HG03097 (cell line): ENCODE measurements around the gene OR6K6.

Experiments
- ATAC-seq: cut with Tn5 transposase; IDR thresholded peaks from one replicate; pipeline ENCODE4 v1.9.1; 2021; ENCODE audit not compliant: unreplicated experiment, low FRiP score

The OR6K6 gene, protein sequence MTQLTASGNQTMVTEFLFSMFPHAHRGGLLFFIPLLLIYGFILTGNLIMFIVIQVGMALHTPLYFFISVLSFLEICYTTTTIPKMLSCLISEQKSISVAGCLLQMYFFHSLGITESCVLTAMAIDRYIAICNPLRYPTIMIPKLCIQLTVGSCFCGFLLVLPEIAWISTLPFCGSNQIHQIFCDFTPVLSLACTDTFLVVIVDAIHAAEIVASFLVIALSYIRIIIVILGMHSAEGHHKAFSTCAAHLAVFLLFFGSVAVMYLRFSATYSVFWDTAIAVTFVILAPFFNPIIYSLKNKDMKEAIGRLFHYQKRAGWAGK

DNA sequence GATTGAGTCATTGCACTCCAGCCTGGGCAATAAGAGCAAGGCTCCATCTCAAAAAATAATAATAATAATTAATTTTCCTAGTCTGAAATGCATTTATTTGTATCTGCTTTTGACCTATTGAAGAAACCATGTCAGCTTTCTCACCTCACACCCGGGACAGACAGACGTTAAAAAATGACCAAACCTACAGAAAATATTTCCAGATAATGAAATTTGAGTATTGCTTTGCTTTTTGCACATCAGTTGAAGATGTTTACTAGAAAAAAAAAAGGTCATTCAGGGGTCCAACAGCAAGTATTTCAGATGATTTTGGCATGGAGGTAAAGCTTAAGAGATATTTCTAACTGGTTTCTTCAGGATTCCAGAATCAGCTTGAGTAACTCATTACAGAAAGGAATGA, at the start of gene OR6K6:
OR6K6 (plus strand) TSS at position 301 of the 400 bp plus-strand sequence. CDS start 168 bp downstream, outside the sequence.
- no peak for ATAC-seq

DNA sequence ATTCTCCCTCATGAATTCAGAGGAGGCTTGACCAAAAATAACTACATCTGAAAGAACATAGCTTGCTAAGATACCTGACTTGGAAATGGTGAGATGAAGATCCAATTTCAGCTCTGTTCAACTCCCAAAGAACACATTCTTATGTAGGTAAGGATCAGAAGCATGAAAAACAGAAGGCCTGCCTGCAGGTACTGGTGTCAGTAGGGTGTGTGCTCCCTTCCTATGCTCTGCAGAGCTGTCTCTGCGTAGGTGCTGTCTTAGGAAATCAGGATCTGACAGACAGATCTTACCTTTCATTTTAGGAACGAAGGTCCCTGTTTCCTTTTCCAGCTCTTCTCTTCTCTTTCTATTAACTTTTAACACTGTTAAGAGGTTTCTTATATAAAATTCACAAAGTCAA, 48.4 kb upstream of the OR6K6 start:
- ATAC-seq: no peak

DNA sequence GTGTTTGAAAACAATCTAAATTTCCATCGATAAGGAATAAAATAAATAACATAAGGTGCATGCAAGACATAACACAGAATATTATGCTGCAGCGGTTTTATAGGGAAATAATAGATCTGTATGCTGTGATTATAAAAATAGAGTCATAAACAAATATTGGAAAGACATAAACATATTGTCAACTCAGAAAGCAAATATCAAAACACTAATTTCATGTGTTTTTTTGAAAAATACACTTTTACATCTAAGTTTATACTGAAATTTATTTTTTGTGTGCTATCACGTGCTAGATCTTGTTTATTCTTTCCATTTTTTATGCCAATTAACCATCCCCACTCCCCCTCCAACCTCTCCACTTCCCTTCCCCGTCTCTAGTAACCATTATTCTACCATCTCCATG, 43.4 kb upstream of the OR6K6 start:
- no peak for ATAC-seq

DNA sequence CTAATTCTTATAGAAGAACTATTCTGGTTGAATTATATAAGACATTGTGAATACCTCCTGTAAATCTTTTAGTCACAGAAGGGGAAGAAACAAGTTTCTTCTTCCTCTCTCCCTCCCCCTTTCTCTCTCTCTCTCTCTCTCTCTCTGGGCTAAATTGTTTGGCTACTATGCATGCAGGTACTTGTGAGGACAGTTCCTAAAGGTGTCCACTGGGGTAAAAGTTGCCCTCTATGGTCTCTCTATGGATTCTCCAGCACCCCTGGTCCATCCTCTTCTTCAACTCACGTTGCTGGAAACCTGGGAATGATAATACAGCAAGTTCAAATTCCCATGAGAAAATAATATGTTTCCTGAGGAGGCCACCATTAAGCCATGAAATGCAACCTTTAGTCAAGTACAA, 39.8 kb upstream of the OR6K6 start:
- ATAC-seq: no peak

DNA sequence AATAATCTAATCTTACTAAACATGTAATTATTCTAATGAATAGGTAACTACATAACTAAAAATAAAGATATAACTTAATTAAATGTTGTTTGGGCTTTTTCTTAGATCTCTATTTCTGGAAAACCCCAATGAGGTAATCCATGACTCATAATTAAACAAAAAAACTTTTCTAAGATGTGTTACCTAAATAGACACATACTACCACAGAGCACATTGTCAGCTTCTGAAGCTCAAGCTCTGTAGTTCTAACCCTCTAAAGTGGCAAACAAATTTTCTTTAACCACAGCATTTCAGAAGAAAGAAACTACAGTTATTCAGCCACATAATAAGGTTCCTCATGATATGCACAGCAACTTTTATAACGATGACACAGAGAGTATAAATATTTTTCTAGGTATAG, 38.2 kb upstream of the OR6K6 start:
- no peak for ATAC-seq

DNA sequence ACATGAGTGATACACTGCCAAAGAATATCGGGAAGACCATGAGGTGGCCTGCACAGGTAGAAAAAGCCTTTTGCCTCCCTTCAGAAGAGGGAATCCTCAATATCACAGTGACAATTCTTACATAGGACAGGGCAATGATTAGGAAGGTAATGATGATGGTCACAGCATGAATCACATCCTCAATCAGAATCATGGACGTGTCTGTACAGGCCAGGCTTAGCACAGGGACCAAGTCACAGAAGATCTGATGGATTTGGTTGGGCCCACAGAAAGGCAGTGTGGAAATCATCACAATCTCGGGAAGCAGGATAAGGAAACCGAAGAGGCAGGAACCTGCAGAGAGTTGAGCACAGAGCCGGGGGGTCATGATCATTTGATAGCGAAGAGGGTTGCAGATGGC, 37.2 kb upstream of the OR6K6 start:
- no peak for ATAC-seq

DNA sequence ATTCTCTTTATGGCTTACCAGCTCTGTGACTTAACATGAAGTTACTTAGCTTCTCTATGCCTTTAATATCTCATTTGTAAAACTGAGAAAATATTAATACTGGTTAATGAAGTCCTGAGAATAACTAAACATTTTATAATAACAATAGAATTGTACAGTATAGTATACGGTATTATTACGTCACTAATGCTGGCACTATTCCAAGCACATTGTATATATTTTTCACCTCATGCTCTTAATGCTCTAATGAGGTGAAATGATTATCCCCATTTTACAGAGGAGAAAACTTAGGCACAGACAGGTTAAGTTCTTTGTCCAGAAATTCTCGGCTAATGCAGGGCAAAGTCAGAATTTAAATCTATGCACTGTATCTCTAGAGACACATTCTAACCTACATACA, 34.9 kb upstream of the OR6K6 start:
- ATAC-seq: no peak

DNA sequence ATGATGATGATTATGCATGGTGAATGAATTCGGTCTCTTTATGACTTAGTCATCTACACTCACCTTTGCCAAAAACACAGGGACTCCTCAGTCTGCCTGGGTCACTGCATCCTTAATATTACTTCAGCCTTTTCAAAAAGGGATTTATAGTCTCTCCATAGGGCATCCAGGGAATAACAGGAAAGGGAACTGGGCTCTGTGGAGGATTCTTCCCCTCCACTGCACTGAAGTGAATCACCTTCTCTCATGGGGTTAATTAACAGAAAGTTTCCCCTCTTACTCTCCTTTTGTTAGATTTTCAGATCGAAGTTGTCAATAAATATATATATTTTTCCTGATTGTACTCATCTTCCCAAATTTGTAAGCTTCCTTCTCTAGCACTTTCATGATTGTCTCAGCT, 33.9 kb upstream of the OR6K6 start, which contains the start of gene OR6K3:
OR6K3 (minus strand) TSS at position 101 of the 400 bp plus-strand sequence. CDS start 2,605 bp downstream, outside the sequence.
- no peak for ATAC-seq

DNA sequence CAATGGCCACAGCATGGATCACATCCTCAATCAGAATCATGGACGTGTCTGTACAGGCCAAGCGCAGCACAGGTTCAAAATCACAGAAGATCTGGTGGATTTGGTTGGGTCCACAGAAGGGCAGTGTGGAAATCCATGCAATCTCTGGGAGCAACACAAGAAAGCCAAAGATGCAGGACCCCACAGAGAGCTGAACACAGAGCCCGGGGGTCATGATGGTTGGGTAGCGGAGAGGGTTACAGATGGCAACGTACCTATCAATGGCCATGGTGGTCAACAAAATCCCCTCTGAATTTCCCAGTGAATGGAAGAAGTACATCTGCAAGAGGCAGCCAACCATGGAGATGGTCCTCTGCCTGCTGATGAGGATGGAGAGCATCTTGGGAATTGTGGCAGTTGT, 30.1 kb upstream of the OR6K6 start:
- ATAC-seq: no peak

DNA sequence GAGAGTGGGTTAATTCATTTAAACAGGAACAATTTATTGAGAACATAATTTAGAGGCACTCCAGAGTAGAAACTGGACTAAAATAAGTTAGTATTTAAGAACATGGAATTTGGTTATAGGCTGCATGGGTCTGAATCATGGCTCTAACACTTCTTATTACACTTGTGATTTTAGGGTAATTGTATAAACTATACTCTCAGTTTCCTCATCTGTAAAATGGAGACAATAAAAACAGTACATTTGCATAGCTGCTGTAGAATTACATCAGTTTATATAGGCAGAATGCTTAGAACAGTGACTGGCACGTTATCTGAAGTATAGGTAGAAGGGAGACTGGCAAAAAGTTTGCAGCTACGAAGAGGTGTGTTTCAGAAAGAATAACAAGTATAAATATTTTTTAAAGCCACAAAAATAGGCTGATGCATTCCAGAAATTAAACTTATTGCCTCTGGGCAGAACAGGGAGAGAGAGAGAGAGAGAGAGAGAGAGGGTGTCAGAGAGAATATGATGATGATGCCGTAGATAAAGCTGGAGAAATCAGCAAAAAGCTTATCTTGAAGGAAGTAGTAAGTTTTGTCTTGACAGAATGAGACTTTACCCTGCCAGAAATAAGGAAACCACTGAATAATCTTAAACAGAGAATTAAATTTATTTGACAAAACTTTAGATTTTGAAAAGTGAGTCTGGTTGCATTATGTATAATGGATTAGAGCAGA, 25.9 kb upstream of the OR6K6 start:
- no peak for ATAC-seq

DNA sequence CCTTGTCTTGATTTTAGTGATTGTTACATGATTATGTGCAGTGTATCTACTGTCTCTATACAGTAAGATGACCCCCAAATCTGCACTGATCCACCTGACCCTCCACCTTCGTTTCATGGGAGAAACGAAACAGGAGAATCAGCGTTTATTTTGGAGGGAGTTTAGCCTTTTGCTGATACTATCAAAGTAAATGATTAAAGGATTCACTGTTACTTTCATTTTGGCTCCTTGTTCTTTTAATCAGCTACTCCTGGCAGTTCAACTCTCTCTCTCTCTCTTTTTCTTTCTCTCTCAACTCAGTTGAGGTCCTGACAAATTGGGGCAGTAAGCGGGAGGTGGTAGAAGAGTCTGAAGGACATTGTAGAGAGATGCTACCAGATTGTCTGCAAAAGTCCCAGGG, 24.1 kb upstream of the OR6K6 start:
- no peak for ATAC-seq

DNA sequence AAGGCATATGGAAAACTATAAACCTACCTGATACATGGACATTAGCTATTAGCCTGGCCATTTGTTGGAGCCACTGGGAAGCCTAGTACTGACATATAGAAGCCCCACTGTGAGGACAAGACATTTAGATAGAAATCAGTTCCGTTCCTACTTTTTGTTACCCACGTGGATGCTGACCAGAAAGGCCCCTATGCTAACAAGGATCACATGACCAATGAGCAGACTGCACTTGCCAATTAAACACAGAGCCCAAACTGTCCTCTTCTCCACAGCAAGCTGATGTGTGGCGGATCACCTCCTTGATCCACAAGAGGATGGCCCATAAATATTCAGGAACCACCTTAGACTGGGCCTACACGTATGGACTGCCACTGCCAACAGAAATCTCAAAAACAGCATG, 22.8 kb upstream of the OR6K6 start:
- ATAC-seq: no peak

DNA sequence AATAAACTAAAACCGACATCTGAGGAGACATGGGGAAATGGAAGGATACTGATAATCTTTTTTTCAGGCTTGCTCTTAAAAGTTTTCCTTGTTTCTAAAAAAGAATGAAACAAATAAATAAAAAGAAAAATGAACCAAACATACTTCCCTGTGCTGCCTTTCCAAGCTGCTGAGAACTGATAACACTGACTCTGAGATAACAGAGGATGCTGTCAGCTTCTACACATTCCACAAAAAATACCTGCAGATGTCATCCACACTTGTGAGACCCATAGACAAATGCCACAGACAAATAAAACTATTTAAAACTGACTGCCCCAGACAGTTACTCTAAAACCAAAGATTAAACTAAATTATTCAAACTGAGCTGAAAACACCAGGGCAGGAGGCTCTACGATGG, 22.0 kb upstream of the OR6K6 start:
- no peak for ATAC-seq

DNA sequence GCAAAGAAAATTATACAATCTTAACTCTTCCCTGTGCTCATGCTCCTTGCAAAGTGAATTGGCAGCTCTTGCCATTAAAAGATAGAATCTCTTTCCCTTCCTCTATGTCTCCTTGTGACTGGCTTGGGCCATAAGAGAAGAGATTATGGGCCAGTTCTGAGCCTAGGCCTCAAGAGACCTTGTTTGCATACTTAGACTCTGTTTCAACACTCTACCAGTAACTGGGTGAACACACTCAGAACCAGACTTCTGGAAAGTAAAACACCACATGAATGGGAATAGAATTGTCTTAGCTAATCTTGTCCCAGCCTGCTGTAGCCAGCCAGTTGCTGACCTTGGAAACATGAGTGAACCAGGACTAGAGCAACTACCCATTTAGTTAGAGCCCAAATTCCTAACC, 18.7 kb upstream of the OR6K6 start:
- no peak for ATAC-seq

DNA sequence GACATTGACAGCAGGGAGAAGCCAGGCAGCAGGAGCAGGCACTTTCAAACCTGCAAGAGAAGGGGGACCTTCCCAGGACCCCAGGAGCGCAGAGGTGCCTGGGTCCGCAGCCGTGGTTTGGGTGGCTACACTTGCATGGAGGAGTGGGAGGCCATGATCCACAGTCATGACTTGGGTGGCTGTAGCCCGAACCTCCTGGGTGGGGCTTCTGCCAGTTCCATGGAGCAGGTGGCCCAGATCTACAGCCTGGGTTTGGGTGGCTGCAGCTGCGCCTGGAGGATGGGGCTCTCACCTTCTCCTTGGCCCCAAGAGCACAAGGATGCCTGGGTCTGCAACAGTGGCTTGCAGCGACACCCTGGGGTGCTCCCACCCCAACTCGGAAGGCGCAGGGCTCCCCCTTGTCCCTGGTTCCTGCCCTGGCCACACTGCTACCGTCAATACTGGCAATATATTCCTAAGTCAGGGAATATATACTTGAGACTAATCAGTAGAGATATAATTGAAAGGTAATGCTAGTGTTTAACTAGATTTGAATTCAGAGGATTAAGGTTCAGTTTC, 2.3 kb upstream of the OR6K6 start:
- ATAC-seq: no peak

DNA sequence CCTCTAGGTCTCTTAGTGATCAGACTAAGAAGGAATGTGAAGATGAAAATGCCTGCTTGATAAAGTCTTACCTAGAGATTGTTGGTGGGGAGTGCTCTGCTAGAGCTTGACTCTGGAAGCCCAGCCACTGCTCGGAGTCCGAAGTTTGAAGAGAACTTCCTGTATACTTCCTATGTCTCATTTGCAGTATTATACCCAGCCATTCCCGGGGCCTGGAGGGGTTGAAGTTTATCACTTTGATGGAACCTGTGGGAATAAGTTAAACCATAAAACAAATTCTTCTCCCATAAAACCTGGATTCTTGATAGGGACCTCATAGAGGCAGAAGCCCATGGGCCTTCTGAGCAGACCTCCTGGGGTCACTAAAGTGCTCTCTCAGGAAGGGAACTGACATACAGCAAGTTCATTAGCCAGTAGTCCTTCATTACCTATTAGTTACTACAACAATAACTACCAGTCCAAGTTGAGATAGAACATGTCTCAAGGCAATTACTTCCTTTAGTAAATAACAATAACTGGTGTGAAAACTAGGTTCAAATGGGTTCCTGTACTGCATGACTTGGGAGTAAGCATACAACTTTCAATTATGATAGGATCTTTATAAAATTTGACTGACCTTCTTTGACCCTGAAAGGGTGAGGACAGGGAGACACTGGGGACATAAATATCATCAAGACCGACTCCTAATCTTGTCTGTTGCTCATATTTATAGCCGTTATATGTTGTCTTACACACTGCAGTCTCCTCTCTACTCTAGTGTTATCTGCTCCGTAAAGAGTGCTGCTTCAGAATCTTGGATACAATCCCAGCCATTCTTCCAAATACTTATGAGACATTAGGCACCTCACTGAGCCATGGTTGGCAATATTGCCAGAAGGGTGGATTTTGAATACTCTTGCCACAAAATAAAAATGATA, 17.7 kb downstream of the OR6K6 start, which contains the start of gene OR6N1:
OR6N1 (minus strand) TSS at position 246 of the 917 bp plus-strand sequence. CDS start 5,513 bp downstream, outside the sequence.
- no peak for ATAC-seq

DNA sequence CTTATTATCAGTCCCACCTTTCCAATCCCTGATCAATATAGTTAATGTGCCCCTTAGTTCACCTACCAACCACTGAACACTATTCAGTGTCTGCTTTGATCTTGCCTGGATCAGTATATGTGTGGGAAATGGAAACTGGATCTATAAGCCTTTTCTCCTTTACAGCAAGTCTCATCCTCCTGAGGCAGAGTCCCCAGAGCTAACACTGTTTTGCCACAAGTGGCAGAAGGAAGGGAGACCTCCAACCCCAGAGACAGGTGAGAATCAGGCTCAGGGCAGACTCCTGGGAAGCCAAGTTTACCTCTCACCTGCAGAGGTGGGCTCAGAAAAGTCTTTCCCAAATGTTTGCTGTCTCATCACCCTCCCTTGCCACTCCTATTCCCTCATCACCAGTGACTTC, 26.6 kb downstream of the OR6K6 start, which contains the start of gene OR6N2:
OR6N2 (minus strand) TSS at position 101 of the 400 bp plus-strand sequence. CDS start 3,569 bp downstream, outside the sequence.
- no peak for ATAC-seq

DNA sequence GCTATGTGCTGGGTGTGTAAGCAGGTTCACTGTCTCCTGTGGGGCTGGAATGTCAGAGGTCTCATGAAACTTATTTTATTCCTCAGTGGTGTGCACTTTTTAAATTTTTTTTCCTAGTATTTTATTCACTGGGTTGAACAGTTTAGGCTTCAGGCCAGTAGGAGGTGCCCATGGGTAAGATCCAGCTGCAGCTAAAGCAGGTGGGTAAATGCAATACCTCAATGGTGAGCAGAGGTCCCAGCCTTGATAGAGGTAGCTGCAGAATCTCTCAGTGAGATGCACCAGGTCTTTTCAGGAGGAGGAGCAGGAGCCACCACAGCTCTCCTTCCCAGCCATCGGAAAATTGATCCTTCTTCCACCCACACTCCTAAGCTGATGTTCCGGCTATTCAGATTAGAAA, 39.1 kb downstream of the OR6K6 start:
- ATAC-seq: no peak

DNA sequence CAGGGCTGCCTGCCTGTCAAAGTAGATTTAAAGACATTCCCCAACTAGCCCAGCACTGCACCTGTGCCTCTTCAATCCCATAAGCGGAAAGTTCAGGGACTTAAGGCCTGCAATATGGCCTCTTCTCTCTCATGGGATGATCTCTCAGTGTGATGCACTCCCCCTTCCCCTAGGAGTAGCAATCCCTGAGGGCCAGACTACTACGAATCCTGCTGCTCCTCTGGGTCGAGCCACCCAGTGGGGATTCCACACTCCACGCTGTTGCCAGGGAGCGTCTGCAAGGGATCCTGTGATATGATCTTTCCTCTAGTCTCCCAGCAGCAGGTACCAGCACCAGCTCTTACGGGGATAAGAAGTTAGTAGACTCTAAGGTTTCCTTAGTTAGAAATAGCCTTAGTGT, 39.7 kb downstream of the OR6K6 start:
- ATAC-seq: no peak

DNA sequence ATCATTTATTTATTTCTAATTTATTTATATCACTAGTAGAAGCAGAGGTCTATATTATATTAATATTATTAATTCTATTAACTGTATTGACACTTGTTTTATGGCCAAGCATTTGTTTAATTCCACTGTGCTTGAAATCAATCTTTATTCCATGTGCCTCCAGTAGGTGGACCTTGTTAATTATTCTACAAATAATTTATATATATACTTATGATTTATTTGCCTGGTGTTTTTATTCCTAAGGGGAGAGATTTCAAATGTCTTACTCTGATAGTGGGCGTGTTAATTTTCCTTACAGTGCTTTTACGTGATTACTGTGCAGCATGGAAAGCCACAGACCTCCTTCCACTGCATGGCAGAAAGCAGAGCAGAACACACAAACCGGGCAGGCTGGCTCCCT, 44.0 kb downstream of the OR6K6 start:
- no peak for ATAC-seq

DNA sequence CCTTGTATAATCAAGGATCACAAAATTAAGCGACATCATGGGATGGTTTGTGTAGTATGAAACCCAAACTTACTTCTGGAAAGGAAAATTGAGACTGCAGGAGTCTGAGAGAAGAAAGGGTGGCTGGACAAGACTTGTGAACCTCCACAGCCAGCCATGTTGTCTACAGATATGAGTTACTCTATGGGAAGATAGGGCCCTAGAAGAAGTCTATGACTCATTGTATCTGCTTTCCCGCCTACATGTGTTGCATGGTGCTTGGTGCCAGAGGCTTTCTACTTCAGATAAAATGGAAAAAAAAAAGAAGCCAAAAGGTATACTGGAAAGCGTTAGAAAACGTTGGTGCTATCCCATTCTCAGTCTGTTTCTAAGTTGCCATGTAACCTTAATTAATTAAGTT, 45.2 kb downstream of the OR6K6 start:
- no peak for ATAC-seq
